H1 (cell line): ENCODE results near the gene JMJD1C. TPM values are rescaled to one million over a fixed set of nuclear protein-coding genes. Genes with fewer than 3 reads are reported as not detected.

Experiments
- CEBPB ChIP-seq: IDR thresholded peaks from 2 replicates; pipeline ENCODE4 v1.6.1; 2012; ENCODE audit warnings: low read depth, low read length
- FOSL1 ChIP-seq: IDR thresholded peaks from 2 replicates; pipeline ENCODE4 v1.6.1; 2011; ENCODE audit warnings: mild to moderate bottlenecking, low read depth, low read length, moderate library complexity; ENCODE audit not compliant: insufficient read depth
- KDM5A ChIP-seq: fragments of 200-600 bp; IDR thresholded peaks from 2 replicates; pipeline ENCODE4 v1.7.1; 2012; ENCODE audit warnings: mild to moderate bottlenecking, low read length, inconsistent platforms, mixed read lengths
- TAF7 ChIP-seq: optimal IDR thresholded peaks from 2 replicates; pipeline ENCODE3; 2011; ENCODE audit warnings: low read depth, mild to moderate bottlenecking, inconsistent platforms, low read length, moderate library complexity, borderline replicate concordance
- polyA plus RNA-seq, 7 experiments: library from polyadenylated mRNA; depleted of rRNA in 3 of 7; stranded (reverse) in 5 of 7; unstranded in 2 of 7; fragments of >200 nt in 5 of 7; fragments of 200-250 nt in 2 of 7; gene quantifications; 1 replicate in 5 of 7; 2 replicates in 1 of 7; 4 replicates in 1 of 7; pipeline versions ENCODE4 v1.2.1 to v1.2.3, GENCODE V29; 2011 to 2013; ENCODE audit warnings: missing spikeins in 2 of 7, mixed read lengths in 2 of 7
- total RNA-seq: library from RNA; stranded (reverse); fragmentation: NEBNext Ultra II Directional; extraction: Animal tissue kit (Norgen Biotek cat#: 25700); gene quantifications from 2 replicates; pipeline ENCODE4 v1.2.1, GENCODE V29; 2021

The JMJD1C gene
- total and polyA plus RNA-seq, 2 of the 8 experiments (the other 6 are each of a cell fraction or from before 2014, with no cell fraction given): 54.5 to 210 TPM

DNA sequence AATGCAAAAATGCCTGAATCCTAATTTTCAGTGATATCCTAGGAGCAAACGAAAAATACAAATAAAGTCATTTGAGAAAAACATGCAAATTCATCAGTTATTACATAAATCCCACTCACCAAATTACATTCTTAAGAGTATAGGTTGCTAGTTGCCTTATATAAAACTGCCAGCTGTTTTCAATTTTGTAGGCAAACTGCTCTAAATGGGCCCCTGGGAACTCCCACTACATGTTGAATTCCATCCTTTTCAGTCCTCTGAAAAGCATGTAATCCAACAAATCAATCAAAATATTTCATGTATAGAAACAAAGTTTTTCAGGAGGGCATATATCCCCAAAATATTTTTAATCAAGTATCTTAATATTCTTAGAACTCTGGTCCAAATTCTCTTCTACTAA lies 2.1 kb upstream of the JMJD1C start (continued):
- TF ChIP-seq TAF7: no peak
- no peak for TF ChIP-seq KDM5A
- no peak for TF ChIP-seq FOSL1
- no peak for TF ChIP-seq CEBPB
